HG03103 (cell line): ENCODE measurements around the gene TRIM44.
A peak's percentile ranks its signal among the peaks of the same experiment; 100 is the strongest.
"Not testable (repeated sequence)": the region's sequence is repeated elsewhere in the genome, so short reads cannot be mapped to it uniquely, and the experiment has no call there.

ENCODE experiments used
- ATAC-seq: cut with Tn5 transposase; IDR thresholded peaks from one replicate; pipeline ENCODE4 v1.9.1; 2021; ENCODE audit warnings: low read depth; ENCODE audit not compliant: unreplicated experiment

TRIM44 gene

DNA sequence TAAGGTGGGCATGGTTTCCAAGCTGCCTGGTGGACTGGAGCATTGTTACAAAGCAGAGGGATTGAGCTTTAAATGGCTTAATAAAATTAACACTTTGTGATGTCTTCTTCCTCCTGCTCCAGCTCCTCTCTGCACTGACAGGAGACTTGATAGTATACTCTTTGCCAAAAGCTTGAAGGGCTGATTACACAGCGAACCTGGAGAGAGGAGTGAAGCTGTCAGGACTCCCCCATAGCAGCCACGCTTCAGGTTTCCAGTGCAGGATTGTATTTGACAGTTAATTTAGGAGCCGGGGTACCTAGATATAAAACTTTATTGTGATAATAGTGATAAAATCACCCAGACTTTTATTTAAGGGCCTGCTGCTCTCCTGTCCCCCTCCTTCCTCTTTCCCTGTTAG is 50.0 kb downstream of the TRIM44 start:
- ATAC-seq = no peak

DNA sequence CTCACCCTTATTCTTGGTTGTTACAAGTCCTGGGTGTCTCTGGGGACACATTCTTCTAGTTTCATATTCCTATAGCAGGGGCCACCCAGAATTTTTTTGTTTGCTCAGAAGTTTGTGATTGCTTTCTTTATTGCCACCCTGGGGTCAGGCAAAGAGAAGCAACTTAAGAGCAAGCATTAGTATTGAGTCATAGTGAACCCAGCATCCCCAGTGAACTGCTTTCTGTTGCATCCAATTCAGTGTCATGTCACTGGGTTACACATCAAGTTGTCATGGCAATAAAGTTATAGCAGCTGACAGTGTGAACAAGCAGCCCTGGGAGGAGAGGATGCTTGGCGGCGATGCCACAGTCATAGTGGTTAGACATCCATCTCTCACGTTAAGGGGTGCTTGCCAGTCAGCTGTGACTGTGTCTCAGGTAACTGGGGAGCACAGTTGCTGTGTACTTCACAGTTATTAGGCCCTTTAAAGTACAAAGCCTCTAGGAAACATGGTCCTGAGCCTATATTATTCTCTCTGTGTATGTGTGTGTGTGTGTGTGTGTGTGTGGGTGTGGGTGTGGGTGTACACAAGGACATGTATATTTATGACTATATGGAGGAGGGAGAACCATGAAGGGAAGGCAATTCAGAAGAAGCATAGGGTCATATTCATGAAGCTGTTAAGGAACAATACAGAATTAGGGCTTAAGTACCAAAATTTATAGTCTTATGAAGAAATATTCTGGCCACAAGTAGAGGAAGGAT is 52.5 kb downstream of the TRIM44 start:
- ATAC-seq = peak; percentile 75

DNA sequence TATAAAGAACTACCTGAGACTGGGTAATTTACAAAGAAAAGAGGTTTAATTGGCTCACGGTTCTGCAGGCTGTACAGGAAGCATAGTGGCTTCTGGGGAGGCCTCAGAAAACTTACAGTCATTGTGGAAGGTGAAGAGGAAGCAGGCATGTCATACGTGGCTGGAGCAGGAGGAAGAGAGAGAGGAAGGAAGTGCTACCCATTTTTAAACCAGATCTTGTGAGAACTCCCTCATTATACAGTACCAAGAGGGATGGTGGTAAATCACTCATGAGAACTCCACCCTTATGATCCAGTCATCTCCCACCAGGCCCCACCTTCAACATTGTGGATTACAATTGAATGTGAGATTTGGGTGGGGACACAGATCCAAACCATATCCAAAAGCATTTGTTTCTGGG is 53.1 kb downstream of the TRIM44 start:
- not testable (repeated sequence) for ATAC-seq

DNA sequence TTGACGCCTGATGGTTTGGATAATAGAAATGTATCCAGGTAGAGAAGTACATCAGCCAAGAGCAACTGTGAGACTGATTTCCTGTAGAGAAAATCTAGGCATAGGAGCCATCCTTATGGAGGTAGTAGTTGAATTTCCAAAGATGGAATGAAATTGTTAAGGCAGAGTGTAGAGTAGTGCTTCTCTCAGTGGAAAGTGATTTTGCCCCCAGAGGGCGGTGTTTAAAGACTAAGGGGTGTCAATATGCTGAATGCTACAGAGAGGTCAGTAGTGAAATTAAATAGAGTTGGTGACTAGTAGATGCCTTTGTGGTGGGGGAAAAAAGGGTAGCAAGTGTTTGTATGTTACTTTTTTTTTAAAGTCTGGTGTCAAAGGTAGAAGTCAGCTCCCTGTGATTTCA is 54.5 kb downstream of the TRIM44 start:
- no peak for ATAC-seq

DNA sequence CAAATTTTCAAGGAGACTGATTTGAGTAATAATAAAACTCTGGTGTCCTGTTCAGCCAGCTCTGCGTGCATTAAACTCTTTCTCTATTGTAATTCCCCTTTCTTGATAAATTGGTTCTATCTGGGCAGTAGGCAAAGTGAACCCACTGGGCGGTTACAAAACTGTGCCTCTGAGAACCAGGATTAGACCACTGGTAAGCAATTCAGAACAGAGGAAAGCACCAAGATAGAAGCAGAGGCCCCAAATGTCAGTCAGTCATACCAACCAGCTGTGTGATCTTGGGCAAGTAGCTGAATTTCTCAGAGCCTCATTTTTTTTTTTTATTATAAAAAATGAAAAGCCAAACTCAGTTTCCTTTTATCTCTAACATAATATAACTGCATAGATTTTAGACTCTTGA is 54.9 kb downstream of the TRIM44 start:
- no peak for ATAC-seq

DNA sequence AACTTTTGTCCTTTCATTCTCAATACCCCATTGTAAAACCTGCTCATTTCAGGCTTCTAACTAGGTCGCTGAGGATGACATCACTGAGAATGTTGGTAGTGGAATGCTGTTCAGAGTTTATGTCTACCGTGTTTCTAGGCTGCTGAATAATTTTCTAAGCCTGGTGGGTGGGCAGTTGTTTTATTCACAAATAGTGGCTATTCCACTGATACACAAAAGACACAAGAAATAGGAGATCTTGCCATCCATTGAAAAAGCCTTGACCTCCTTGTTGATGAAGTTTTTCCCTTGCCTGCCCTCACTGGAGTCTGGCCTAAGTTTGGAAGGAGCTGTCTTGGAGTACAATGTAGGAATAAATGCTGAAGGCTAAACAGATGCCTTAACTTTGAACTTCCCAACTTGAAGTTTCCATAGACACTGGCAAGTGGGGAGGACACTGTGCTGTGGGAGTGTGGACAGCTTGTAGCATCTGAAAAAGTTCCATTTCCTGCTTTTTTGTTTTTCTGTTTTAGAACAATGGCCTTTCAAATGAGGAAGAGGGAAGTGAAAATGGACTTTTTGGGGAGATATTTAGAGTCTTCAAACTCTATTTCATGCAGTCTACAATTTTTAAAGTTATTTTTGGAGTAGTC is 59.2 kb downstream of the TRIM44 start:
- peak; percentile 57 for ATAC-seq

DNA sequence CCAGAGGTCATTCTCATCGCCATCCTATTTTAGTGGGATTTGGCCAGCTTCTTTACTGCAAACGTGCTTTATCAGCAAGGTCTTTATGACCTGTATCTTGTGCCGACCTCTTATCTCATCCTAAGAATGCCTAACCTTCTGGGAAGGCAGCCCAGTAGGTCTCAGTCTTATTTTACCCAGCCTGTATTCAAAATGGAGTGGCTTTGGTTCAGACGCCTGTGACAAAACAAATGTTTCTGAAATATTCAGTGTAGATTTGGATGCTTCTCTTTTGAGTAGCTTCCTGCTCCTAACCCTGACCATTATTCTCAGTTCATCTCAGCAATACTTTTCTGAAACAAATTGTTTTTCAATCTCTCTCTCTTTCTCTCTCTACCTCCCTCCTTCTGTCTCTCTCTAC is 60.1 kb downstream of the TRIM44 start:
- no peak for ATAC-seq

DNA sequence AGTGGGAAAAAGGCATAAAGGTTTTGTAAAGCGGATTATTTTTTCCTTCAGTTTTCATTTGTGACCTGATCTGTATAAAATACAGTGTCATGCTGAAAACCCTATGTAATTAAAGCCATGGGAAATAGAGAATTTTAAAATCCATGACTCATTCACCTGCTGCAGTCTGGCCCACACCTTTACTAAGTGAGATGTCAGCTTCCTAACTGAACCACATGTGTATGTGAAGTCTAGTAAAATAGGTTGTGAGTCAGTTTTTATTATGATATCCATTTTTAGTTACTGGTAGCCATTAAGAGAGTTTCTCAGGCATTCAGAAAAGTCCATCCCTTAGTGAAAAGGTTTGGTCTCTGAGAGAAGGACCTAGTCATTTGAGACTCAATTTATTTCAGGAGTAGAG is 60.9 kb downstream of the TRIM44 start:
- ATAC-seq = no peak

DNA sequence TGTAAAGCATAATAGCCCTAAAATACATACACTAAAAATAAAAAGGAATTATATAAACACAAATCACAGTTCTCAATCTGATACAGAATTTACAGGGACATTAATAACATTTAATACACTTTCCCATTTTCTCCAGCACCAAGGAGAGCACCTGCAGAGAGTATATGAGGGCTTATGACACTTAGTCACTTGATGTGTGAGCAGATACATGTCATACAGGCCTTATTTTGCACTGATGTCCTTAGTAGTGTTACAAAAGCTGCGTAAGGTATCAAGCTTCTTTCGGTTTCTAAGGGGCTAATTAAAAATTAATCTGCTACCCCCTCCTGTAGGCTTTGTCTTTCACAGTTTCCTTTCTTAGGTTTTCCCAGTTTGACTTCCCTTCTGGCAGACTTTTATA is 61.3 kb downstream of the TRIM44 start:
- ATAC-seq = no peak

DNA sequence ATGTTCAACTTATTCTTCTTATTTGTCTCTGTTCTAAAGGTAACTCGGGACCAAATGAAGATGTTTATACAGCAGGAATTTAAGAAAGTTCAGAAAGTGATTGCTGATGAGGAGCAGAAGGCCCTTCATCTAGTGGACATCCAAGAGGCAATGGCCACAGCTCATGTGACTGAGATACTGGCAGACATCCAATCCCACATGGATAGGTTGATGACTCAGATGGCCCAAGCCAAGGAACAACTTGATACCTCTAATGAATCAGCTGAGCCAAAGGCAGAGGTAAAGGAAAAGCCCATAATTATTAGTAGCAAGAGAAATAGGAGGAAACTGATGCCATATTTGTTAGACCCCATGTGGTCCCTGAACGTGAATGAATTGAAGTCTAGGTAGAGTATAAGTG is 63.3 kb downstream of the TRIM44 start:
- no peak for ATAC-seq

DNA sequence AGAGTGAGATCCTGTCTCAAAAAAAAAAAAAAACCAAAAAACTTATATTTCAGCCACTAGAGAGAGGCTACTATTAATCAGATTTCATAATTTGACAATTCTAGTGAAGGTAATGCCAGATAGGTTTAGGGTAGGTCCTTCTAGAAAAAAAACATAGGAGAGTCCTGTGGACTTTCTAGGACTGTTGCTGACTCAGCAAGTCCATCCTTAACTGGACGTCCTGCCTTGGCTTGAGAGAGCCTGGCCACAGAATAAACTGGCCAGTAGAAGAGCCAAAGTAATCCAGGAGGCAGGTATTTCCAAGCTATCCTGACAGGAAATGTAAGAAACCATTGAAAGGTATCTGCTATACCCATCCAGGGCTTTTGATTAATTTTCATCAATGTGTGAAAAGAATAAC is 64.6 kb downstream of the TRIM44 start:
- no peak for ATAC-seq

DNA sequence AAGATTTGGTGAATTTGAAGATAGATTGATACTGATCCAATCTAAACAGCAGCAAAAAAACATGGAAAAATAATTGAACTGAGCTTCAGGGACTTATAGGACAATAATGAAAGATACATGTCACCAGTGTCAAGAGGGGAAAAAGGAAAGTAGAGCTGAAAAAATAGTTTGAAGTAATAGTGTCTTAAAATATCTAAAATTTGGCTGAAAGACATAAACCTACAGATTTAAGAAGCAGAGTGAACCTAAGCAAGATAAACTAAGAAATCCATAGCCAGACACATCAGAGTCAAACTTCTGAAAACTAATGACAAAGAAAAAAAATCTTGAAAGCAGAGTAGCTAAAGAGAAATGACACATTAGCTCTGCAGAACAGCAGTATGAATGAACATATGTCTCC is 67.7 kb downstream of the TRIM44 start:
- ATAC-seq = no peak

DNA sequence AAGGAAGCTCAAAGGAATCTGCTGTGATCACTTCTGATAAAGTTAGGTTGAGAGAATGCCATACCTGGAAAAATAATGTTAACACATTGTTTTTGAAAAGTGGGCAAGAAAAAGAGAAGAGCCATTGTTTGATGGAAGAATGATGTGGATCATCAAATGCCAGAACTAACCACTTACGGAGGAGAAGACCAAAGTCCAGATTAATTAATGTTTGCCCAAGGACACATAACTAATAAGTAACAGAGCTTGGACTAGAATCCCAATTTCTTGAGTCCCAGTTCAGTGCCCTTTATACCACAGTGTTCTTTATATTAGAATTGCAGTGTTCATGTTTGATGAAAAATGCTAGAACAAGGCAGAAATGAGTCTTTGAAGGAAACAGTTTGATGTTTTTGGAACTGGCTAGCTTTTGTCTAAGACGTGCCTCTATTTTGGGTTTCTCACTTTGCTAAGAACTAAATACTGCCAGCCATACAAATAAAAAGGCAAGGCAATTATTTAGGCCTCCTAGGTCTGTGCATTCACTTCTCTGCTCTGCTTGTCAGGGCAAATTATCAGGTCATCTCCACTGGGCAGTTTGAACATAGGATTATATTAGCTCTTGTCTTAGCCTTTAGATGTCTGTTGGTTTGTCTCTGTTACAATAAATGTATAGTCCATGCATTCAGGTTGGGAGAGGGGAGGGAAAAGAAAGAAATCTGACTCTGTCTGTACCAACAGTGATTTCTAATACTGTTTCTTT is 72.3 kb downstream of the TRIM44 start:
- no peak for ATAC-seq

DNA sequence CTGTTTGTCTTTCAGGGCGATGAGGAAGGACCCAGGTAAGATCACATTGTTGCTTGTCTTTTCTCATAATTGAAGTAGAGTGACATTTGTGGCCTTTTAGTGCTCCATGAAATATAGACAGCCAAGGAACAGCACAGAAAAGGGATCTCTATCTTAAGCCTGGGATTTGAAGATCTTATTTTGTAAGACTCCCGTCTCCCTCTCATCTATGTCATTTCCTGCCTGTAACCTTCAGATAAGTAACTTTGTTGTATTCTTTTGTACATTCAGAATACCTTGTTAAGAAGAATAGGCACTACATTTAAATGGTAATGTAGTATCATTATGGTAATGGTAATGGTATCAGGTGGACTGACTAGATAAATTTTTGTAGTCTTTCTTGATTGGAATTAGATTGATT is 72.8 kb downstream of the TRIM44 start:
- ATAC-seq = no peak

DNA sequence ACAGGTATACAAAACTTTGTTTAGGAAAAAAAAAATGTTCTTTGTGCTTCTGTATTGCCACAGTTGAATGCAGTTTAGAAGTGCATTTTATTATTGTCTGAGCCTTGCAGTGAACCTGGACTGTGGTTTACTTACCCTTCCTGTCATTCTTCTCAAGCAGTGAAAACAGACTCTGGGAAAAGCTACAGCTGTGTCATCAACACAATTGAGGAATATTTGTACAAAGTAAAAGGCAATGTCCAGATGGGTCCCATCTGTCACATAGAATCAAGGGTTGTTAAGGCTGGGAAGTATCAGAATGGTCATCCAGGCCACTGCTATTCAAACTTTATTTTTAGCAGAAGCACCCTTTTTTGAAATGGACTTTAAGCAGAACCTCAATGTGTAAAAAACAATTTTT is 73.3 kb downstream of the TRIM44 start:
- no peak for ATAC-seq

DNA sequence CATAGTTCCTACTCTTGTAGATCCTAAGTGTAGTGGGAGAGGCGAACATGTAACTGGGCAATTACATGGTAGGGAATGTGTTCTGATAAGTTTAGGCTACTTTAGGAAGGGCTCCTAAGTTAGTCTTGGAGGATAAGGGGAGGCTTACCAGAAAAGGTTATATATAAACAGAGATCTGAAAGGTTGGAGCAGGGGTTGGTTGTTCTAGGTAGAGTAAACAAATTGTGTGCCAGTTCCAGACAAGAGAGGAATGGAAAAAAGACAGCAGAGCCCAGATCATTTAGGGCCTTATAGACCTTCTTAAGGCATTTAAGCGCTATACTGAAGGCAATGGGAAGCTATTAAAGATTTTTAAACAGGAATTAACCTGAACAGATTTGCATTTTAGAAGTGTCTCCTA is 74.4 kb downstream of the TRIM44 start:
- ATAC-seq = no peak

DNA sequence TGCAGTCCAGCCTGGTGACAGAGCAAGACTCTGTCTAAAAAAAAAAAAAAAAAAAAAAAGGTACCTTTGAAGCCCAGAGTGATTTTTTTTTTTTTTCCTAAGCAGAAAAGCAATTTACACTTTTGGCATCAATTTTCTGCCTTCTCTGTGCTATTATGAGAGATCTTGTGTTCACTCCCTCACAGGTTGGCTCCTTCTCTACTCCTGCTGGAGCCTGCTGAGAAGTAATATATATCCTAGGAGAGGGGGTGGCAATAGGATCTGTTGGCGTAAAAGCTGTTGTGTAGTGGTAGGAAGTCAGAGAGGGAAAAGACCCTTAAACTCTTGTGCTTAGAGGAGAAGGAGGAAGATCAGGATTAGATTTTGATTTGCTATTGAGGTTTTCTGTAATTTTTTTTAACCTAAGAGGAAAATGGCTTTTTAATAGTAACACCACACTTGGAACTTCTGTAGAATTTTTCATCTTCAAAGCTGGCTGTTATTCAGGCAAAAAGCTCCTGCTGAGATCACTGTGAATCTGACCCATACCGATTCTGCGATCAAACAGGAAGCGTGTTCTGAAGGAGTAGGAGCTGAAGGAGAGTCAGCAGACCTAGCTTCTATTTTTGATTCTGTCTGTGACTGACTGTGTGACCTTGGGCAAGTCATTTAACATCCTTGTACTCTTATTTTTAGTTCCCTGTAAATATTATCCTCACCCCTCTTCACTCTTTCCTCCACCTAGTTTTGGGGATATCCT is 77.7 kb downstream of the TRIM44 start:
- ATAC-seq = no peak

DNA sequence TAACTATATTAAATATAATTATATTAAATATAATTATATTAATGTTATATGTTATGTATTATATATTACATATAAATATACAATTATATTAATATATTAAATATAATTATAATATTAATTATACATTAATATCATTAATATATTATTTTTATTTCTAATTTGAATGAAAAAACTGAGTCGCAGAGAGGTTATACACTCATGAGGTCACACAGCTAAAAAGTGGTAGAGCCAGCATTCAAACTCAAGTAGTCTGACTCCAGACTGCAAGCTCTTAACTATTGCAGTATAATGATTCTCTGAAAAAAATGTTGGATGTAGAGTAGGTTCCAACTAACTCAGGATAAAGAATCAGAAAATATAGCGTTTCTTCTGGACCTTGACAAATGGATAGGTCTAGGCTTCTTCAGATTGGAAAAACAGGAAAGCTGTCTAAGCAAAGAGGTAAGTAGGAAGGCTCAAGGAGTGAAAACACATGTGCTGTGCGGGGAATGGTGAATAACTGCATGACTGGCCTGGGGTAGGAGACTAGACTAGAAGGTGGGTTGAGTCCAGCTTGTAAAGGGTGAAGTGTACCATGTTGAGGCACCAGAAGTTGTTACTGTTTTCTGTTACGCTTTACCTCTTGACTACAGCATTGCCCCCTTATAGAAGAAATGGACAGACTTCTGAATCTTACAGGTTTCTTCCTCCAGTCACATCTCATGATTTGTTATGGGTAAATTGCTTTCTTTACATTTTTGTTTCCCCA is 80.3 kb downstream of the TRIM44 start:
- ATAC-seq = no peak

DNA sequence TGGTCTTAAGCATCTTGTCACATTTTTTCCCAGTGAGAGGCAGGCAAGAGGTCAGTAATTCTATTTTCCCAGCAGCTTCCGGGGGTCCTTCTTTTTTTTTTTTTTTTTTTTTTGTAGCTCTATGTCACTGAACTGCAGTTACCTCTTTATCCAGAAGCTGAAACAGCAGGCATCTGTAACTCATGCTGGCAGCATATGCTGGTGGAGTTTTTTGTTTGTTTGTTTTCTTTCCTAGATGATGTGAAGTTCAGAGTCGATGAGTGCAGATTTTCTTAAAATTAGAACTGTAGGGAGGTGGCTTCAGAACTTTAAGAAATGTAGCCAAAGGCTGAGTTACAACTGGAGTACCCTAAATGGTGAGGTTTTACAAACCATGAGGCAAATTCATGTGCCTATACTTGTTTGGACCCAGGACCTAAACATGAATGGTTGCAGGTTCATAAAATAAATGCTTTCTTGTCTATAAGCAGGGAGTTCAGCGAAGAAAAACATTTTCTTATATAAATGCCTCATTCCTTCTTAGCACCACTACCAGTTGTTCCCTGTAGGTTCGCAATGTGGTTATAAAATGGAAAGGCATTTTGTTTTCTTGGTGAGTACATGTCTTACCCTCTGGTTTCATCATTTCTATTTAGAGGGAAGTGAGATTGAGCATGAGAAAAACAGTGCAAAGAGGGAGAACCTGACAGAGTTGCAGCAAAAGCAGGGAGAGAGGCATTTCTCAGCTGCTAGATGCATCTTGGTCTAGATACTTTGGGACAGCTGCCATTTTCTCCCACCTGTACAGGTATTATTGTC is 84.0 kb downstream of the TRIM44 start:
- ATAC-seq = no peak

DNA sequence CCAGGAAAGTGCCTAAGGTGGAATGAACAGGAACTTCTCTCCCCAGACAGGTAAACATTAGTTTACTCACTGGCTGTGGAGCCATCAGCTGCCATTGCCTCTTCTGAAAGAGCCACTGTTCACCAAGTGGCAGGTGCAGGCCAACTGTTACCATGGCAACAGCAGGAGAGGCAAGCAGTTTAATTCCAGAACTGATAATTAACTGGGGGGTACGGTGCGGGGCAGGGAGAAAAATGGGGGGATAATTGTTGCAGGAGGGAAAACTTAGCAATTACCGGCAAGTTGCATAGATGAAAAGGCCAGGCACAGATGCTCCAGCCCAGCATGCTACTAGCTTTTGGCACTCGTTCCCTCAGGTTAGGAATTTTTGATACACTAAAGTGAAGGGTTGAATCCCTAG is 85.1 kb downstream of the TRIM44 start:
- ATAC-seq = no peak
